Neural progenitor cell (in vitro differentiated cells): Measurements from ENCODE around the gene PLAC8. TPM values are rescaled to one million over a fixed set of nuclear protein-coding genes. Genes with fewer than 3 reads are reported as not detected.

ENCODE experiments used
- DNase-seq: peaks from one replicate; pipeline ENCODE4 v3.0.0-alpha.2; 2016; ENCODE audit warnings: low spot score
- H2AFZ ChIP-seq: fragments of 200-600 bp; sonication (generic); replicated peaks from 2 replicates; pipeline ENCODE4 v1.6.1; 2016; ENCODE audit warnings: antibody characterized with exemption
- H3F3A ChIP-seq: fragments of 200-600 bp; sonication (generic); 2 replicates; pipeline ENCODE4 v1.6.1; 2016; ENCODE audit warnings: antibody characterized with exemption, low read depth
- H3K27ac ChIP-seq: fragments of 200-600 bp; sonication (generic); 2 replicates; pipeline ENCODE4 v1.5.1; 2016; ENCODE audit warnings: mild to moderate bottlenecking
- H3K27me3 ChIP-seq: fragments of 200-600 bp; sonication (generic); 2 replicates; pipeline ENCODE4 v1.6.1; 2016; ENCODE audit warnings: mild to moderate bottlenecking, moderate library complexity
- H3K36me3 ChIP-seq: fragments of 200-600 bp; sonication (generic); 2 replicates; pipeline ENCODE4 v1.5.1; 2016
- H3K4me1 ChIP-seq: fragments of 200-600 bp; sonication (generic); 2 replicates; pipeline ENCODE4 v1.6.1; 2016; ENCODE audit warnings: mixed run types
- H3K4me2 ChIP-seq: fragments of 200-600 bp; sonication (generic); 2 replicates; pipeline ENCODE4 v1.6.1; 2016
- H3K4me3 ChIP-seq: fragments of 200-600 bp; sonication (generic); 2 replicates; pipeline ENCODE4 v1.5.1; 2016
- H3K79me2 ChIP-seq: fragments of 200-600 bp; sonication (generic); 2 replicates; pipeline ENCODE4 v1.6.1; 2016; ENCODE audit warnings: low read depth
- H3K9ac ChIP-seq: fragments of 200-600 bp; sonication (generic); 2 replicates; pipeline ENCODE4 v1.6.1; 2016
- H3K9me3 ChIP-seq: fragments of 200-600 bp; sonication (generic); 2 replicates; pipeline ENCODE4 v1.5.1; 2016; ENCODE audit warnings: low read depth
- H4K20me1 ChIP-seq: fragments of 200-600 bp; sonication (generic); 2 replicates; pipeline ENCODE4 v1.6.1; 2016; ENCODE audit warnings: low read depth
- H3K27ac Mint-ChIP-seq: 3 replicates; pipeline ENCODE4 v1.8.0; 2021; ENCODE audit warnings: mixed read lengths
- H3K27me3 Mint-ChIP-seq: 2 replicates; pipeline ENCODE4 v1.8.0; 2022; ENCODE audit warnings: low read depth, mild to moderate bottlenecking, inconsistent platforms, moderate library complexity, mixed read lengths; ENCODE audit not compliant: insufficient read depth
- H3K36me3 Mint-ChIP-seq: 3 replicates; pipeline ENCODE4 v1.8.0; 2021; ENCODE audit warnings: mixed read lengths
- H3K4me1 Mint-ChIP-seq: 3 replicates; pipeline ENCODE4 v1.8.0; 2021; ENCODE audit warnings: mixed read lengths
- H3K4me3 Mint-ChIP-seq: 3 replicates; pipeline ENCODE4 v1.8.0; 2021; ENCODE audit warnings: mild to moderate bottlenecking, moderate library complexity, mixed read lengths
- H3K9me3 Mint-ChIP-seq: 3 replicates; pipeline ENCODE4 v1.8.0; 2020; ENCODE audit warnings: mixed read lengths
- CTCF ChIP-seq: fragments of 200-600 bp; sonication (generic); IDR thresholded peaks from 2 replicates; pipeline ENCODE4 v1.5.1; 2017; ENCODE audit warnings: antibody characterized with exemption, mild to moderate bottlenecking
- EZH2 ChIP-seq: fragments of 200-600 bp; sonication (generic); IDR thresholded peaks from 2 replicates; pipeline ENCODE4 v1.6.1; 2017; ENCODE audit warnings: antibody characterized with exemption, mild to moderate bottlenecking, moderate library complexity
- EZH2phosphoT487 ChIP-seq: fragments of 200-600 bp; sonication (generic); IDR thresholded peaks from 2 replicates; pipeline ENCODE4 v1.6.1; 2017; ENCODE audit warnings: antibody characterized with exemption
- total RNA-seq: library from RNA; depleted of rRNA; stranded (reverse); fragments of >200 nt; gene quantifications from 2 replicates; pipeline ENCODE4 v1.2.3, GENCODE V29; 2015; ENCODE audit warnings: low replicate concordance

PLAC8 gene
- total RNA-seq = 0.15 TPM in 1 of 2 replicates, not detected in the other

DNA sequence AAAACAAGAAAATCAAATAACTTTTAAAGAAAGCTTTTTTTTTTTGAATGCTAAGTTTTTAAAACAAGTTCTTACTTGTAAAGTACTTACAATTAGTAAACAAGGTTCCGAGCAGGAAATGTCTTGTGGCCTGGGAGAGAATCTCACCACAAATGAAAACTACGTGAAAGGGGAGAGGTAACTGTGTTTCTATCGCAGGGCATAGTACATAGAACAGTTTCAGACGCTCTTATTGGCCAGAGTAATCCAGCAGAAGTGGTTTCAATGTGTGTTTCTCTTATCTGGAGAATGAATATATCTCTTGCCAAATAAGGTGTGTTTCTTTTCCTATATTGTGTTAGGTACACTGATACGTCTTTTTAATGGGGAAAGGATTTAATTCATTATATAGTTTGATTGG, at the start of gene PLAC8:
TSS of gene PLAC8 (minus strand) at position 154 of the 400 bp plus-strand sequence. CDS start 6,808 bp downstream, outside the sequence.
- Histone ChIP-seq H2AFZ (no peak within 1 kb of the TSS), H3F3A (no peaks in the 10 kb centered on the region), H3K27ac (no peak within 1 kb of the TSS), H3K4me3 (no peak within 1 kb of the TSS), H3K9me3 (no peaks in the 10 kb centered on the region), H3K27me3 (peaks cover 12% of the 10 kb centered on the region), H3K4me1 (no peaks in the 10 kb centered on the region), H4K20me1 (no peaks in the 10 kb centered on the region), H3K9ac (no peak within 1 kb of the TSS), H3K4me2 (no peak within 1 kb of the TSS), H3K79me2 (no peaks in the 10 kb centered on the region), H3K36me3 (no peaks in the 10 kb centered on the region)
- Mint-ChIP-seq H3K4me1 (peaks cover 11% of the 10 kb centered on the region), H3K4me3 (no peak within 1 kb of the TSS), H3K27ac (no peak within 1 kb of the TSS), H3K27me3 (peaks cover 8% of the 10 kb centered on the region), H3K36me3 (no peaks in the 10 kb centered on the region), H3K9me3 (no peaks in the 10 kb centered on the region)
- DNase-seq = no peak
- no peak for TF ChIP-seq CTCF
- no peak for TF ChIP-seq EZH2phosphoT487
- no peak for TF ChIP-seq EZH2

DNA sequence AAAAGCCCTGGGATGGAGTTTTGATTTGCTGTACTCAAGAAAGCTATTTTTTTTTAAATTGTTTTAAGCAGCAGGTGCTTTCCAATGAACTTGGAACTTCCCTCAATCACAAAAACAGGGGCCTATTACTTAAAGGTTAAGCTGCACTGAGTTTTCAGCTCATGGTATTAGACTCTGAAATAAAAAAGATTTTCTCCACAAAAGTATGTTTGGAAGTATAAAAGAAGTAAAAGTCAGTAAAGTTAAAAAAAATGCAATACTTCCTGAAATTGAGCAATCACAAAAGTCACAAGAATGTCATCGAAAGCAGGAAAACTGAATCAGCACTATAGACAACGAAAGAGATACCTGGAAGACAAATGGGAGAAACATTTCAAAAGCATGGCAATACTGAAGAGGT, 38.9 kb upstream of the PLAC8 start:
- no peaks in the 10 kb centered on the region for H3K36me3 ChIP-seq
- Mint-ChIP-seq H3K4me1 (no peaks in the 10 kb centered on the region), H3K27ac (no peak overlapping the region), H3K27me3 (no peaks in the 10 kb centered on the region), H3K4me3 (no peak overlapping the region), H3K36me3 (no peaks in the 10 kb centered on the region), H3K9me3 (no peaks in the 10 kb centered on the region)
- H2AFZ ChIP-seq = no peak overlapping the region
- no peaks in the 10 kb centered on the region for H4K20me1 ChIP-seq
- DNase-seq = no peak
- H3F3A ChIP-seq = no peaks in the 10 kb centered on the region
- no peaks in the 10 kb centered on the region for H3K79me2 ChIP-seq
- no peaks in the 10 kb centered on the region for H3K9me3 ChIP-seq
- no peaks in the 10 kb centered on the region for H3K4me1 ChIP-seq
- H3K9ac ChIP-seq = no peak overlapping the region
- TF ChIP-seq EZH2phosphoT487 (no peak), CTCF (no peak), EZH2 (no peak)
- H3K27ac ChIP-seq = no peak overlapping the region
- no peak overlapping the region for H3K4me3 ChIP-seq
- H3K4me2 ChIP-seq = no peak overlapping the region
- no peaks in the 10 kb centered on the region for H3K27me3 ChIP-seq

- Histone ChIP-seq H3F3A (no peaks in the 10 kb centered on the region), H3K36me3 (no peaks in the 10 kb centered on the region), H3K79me2 (no peaks in the 10 kb centered on the region), H2AFZ (no peak overlapping the region), H4K20me1 (no peaks in the 10 kb centered on the region), H3K27ac (no peak overlapping the region), H3K9ac (no peak overlapping the region), H3K9me3 (no peaks in the 10 kb centered on the region), H3K27me3 (no peaks in the 10 kb centered on the region), H3K4me3 (no peak overlapping the region), H3K4me2 (no peak overlapping the region), H3K4me1 (no peaks in the 10 kb centered on the region)
- no peak for TF ChIP-seq CTCF
- no peak for TF ChIP-seq EZH2
- no peak for TF ChIP-seq EZH2phosphoT487
- Mint-ChIP-seq H3K27me3 (no peaks in the 10 kb centered on the region), H3K4me3 (no peak overlapping the region), H3K36me3 (no peaks in the 10 kb centered on the region), H3K27ac (no peak overlapping the region), H3K4me1 (no peaks in the 10 kb centered on the region), H3K9me3 (no peaks in the 10 kb centered on the region)
- DNase-seq = no peak
These were observed 38.2 kb upstream of the PLAC8 start for GRCh38 chr4:83152746-83153145.
